ENCODE data around the gene MRPS9.

DNA sequence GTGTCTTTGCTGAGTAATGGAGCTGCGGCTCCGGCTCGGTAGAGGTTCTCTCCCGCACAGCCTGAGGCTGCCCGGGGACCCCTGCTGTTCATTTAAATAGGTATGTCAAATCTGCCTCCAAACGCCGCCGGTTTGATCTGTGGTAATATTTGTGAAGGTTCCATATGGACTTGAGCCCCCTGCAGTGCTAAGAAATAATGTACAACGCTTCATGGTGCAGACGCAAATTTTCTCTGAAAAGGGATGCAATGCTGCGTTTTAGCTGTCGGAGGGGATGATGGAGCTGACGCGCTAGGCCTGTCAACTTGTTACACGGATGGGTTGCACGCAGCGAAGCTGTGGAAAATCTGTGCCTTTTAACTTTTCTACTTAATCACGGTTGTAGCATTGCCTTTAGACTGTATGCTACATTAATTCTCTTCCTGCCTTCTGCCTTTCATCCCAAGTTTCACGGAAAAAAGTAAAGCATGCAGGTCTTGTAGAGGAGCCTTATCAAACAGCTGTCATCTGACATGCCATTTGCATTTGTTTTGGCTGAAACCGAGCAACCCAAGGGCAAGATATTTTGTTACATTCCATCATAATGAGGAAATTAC is 43.2 kb downstream of the MRPS9 start:
- TF ChIP-seq, protein P1, sequence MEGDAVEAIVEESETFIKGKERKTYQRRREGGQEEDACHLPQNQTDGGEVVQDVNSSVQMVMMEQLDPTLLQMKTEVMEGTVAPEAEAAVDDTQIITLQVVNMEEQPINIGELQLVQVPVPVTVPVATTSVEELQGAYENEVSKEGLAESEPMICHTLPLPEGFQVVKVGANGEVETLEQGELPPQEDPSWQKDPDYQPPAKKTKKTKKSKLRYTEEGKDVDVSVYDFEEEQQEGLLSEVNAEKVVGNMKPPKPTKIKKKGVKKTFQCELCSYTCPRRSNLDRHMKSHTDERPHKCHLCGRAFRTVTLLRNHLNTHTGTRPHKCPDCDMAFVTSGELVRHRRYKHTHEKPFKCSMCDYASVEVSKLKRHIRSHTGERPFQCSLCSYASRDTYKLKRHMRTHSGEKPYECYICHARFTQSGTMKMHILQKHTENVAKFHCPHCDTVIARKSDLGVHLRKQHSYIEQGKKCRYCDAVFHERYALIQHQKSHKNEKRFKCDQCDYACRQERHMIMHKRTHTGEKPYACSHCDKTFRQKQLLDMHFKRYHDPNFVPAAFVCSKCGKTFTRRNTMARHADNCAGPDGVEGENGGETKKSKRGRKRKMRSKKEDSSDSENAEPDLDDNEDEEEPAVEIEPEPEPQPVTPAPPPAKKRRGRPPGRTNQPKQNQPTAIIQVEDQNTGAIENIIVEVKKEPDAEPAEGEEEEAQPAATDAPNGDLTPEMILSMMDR (conservative IDR thresholded peaks at IDR 0.05) = no peak
- no peak for TF ChIP-seq ZFX (IDR thresholded peaks at IDR 0.05)
